ENCODE measurements around the gene OSBPL8.

DNA sequence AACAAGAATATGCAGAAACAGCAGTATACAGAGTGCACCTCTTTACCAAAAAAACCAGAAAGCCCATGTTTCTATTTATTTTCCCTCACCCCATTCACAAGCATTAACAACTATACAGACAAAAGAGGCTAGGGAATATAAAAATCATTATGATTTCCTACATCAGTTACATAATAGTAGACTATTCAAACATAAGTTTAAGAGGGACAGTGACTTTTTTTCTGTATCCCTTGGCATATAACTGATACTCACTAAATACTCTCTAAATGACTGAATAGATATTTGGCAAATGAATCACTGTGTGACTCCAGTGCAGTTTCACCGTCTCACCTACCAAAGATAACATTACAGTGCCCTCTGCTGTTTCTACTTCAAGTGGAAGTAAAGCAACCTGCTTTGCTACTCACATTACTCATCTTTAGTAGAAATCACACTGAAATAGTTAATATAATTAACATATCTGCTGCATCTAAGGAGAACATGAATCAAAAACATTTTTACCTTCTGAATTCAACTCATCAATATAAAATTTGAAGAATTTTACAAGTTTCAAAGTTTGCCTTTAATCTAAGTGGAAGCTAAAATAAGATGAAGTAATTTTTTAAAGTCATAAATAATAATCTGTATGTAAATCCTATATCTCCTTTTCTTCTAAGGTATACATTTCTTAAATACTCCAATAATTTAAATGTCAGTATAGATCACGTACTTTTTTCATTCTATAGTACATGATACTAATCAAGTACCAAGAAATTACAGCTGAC is 103.8 kb downstream of the OSBPL8 start:
- TF ChIP-seq TCF4 (CRISPR knock-in tag; IDR thresholded peaks at IDR 0.05; ENCODE audit: borderline replicate concordance) (no peak), TOX (CRISPR knock-in tag; IDR thresholded peaks at IDR 0.05; ENCODE audit: borderline replicate concordance) (no peak), ZFP3 (CRISPR knock-in tag; IDR thresholded peaks at IDR 0.05) (no peak)
- TF ChIP-seq, protein P1, sequence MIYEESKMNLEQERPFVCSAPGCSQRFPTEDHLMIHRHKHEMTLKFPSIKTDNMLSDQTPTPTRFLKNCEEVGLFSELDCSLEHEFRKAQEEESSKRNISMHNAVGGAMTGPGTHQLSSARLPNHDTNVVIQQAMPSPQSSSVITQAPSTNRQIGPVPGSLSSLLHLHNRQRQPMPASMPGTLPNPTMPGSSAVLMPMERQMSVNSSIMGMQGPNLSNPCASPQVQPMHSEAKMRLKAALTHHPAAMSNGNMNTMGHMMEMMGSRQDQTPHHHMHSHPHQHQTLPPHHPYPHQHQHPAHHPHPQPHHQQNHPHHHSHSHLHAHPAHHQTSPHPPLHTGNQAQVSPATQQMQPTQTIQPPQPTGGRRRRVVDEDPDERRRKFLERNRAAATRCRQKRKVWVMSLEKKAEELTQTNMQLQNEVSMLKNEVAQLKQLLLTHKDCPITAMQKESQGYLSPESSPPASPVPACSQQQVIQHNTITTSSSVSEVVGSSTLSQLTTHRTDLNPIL (CRISPR knock-in tag; IDR thresholded peaks at IDR 0.05; ENCODE audit: low read depth), result no peak
- TF ChIP-seq, protein P2, sequence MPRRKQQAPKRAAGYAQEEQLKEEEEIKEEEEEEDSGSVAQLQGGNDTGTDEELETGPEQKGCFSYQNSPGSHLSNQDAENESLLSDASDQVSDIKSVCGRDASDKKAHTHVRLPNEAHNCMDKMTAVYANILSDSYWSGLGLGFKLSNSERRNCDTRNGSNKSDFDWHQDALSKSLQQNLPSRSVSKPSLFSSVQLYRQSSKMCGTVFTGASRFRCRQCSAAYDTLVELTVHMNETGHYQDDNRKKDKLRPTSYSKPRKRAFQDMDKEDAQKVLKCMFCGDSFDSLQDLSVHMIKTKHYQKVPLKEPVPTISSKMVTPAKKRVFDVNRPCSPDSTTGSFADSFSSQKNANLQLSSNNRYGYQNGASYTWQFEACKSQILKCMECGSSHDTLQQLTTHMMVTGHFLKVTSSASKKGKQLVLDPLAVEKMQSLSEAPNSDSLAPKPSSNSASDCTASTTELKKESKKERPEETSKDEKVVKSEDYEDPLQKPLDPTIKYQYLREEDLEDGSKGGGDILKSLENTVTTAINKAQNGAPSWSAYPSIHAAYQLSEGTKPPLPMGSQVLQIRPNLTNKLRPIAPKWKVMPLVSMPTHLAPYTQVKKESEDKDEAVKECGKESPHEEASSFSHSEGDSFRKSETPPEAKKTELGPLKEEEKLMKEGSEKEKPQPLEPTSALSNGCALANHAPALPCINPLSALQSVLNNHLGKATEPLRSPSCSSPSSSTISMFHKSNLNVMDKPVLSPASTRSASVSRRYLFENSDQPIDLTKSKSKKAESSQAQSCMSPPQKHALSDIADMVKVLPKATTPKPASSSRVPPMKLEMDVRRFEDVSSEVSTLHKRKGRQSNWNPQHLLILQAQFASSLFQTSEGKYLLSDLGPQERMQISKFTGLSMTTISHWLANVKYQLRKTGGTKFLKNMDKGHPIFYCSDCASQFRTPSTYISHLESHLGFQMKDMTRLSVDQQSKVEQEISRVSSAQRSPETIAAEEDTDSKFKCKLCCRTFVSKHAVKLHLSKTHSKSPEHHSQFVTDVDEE (CRISPR knock-in tag; IDR thresholded peaks at IDR 0.05), result no peak
